OCI-LY3 (cell line): Measurements from ENCODE around the gene TINCR.

Experiments
- H2AFZ ChIP-seq: fragments of 200-600, 300-600 bp; shearing (Covaris generic); 2 replicates; pipeline ENCODE4 v1.6.0; 2014; ENCODE audit warnings: antibody characterized with exemption, low read depth, low read length
- H3K27ac ChIP-seq: fragments of 200-600, 300-600 bp; sonication (generic); 2 replicates; pipeline ENCODE4 v1.5.1; 2014; ENCODE audit warnings: mild to moderate bottlenecking, low read length, moderate library complexity, mixed read lengths
- H3K27me3 ChIP-seq: fragments of 200-600, 300-600 bp; sonication (generic); 2 replicates; pipeline ENCODE4 v1.6.1; 2014; ENCODE audit warnings: low read depth, low read length, mixed read lengths
- H3K36me3 ChIP-seq: fragments of 200-600, 300-600 bp; sonication (generic); replicated peaks from 2 replicates; pipeline ENCODE3; 2014; ENCODE audit warnings: low read depth, low read length, mixed read lengths
- H3K4me1 ChIP-seq: fragments of 300-600, 200-600 bp; sonication (generic); 2 replicates; pipeline ENCODE4 v1.6.1; 2014; ENCODE audit warnings: low read length, mixed read lengths
- H3K4me2 ChIP-seq: fragments of 200-600, 300-600 bp; sonication (generic); 2 replicates; pipeline ENCODE4 v1.6.1; 2014; ENCODE audit warnings: low read length, mixed read lengths
- H3K4me3 ChIP-seq: fragments of 300-600, 200-600 bp; sonication (generic); 2 replicates; pipeline ENCODE4 v1.5.1; 2014; ENCODE audit warnings: antibody characterized with exemption, mild to moderate bottlenecking, low read length, moderate library complexity
- H3K79me2 ChIP-seq: fragments of 300-600, 200-600 bp; shearing (Covaris generic); 2 replicates; pipeline ENCODE4 v1.6.1; 2014; ENCODE audit warnings: mild to moderate bottlenecking, low read length, mixed read lengths
- H3K9ac ChIP-seq: fragments of 300-600, 200-600 bp; shearing (Covaris generic); 2 replicates; pipeline ENCODE4 v1.6.0; 2014; ENCODE audit warnings: mild to moderate bottlenecking, low read length, moderate library complexity
- H3K9me3 ChIP-seq: fragments of 200-600, 300-600 bp; shearing (Covaris generic); 2 replicates; pipeline ENCODE4 v1.6.1; 2014; ENCODE audit warnings: low read length, mixed read lengths; ENCODE audit not compliant: insufficient read depth
- H4K20me1 ChIP-seq: fragments of 200-600, 300-600 bp; sonication (generic); 2 replicates; pipeline ENCODE4 v1.6.1; 2016; ENCODE audit warnings: low read length, mixed read lengths; ENCODE audit not compliant: insufficient read depth
- EZH2phosphoT487 ChIP-seq: fragments of 200-600 bp; shearing (Covaris generic); IDR thresholded peaks from 2 replicates; pipeline ENCODE4 v1.6.1; 2018; ENCODE audit warnings: antibody characterized with exemption, mixed run types, low read depth
- TF ChIP-seq, protein P1 (sequence below): fragments of 200-600, 300-600 bp; sonication (generic); IDR thresholded peaks from 2 replicates; pipeline ENCODE4 v1.5.1; 2014; ENCODE audit warnings: antibody characterized with exemption, low read length, low read depth

Gene TINCR

DNA sequence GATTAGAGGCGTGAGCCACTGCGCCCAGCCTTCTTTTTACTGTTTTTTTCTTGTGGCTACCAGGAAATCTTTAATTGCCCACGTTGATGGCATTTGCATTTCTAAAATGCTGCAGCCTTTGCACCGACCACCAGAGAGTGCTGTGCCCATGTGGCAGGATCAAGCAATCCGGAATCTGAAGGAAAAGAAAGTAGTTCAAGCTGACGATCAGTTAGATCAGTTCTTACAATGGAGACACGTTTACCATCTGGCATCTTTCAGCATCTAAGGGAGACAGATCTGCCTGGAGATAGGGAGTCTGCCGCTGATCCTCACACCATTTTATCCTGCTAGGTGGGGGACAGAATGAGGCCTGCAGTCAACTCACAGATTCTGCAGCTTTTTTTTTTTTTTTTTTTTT is 19.9 kb downstream of the TINCR start:
- Histone ChIP-seq H3K27ac (no peak overlapping the region), H3K4me2 (no peak overlapping the region), H3K36me3 (no peaks in the 10 kb centered on the region), H3K4me3 (no peak overlapping the region), H3K4me1 (peaks cover 12% of the 10 kb centered on the region), H3K27me3 (no peaks in the 10 kb centered on the region), H3K79me2 (no peaks in the 10 kb centered on the region), H2AFZ (no peak overlapping the region), H3K9me3 (no peaks in the 10 kb centered on the region), H3K9ac (no peak overlapping the region), H4K20me1 (no peaks in the 10 kb centered on the region)
- TF ChIP-seq EZH2phosphoT487: no peak
- TF ChIP-seq, protein P1, sequence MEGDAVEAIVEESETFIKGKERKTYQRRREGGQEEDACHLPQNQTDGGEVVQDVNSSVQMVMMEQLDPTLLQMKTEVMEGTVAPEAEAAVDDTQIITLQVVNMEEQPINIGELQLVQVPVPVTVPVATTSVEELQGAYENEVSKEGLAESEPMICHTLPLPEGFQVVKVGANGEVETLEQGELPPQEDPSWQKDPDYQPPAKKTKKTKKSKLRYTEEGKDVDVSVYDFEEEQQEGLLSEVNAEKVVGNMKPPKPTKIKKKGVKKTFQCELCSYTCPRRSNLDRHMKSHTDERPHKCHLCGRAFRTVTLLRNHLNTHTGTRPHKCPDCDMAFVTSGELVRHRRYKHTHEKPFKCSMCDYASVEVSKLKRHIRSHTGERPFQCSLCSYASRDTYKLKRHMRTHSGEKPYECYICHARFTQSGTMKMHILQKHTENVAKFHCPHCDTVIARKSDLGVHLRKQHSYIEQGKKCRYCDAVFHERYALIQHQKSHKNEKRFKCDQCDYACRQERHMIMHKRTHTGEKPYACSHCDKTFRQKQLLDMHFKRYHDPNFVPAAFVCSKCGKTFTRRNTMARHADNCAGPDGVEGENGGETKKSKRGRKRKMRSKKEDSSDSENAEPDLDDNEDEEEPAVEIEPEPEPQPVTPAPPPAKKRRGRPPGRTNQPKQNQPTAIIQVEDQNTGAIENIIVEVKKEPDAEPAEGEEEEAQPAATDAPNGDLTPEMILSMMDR: peak; percentile 42

DNA sequence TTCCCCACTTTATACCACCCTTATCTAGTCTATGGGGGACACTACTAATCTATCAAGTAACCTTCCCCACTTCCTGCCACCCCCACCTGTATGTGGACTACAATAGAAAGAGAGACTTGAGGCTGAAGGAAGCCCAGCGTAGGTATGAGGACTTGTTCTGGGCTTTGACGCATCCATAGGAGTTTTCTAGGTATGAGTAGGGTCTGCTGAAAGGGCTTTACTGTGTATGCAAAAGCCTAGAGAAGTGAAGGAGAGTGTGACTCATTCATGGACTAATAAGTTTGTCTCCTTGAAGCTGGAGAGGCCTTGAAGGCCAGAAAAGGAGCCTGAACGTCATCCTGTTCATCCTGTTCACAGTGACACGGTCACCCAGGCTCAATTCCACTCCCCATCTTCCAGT is 21.8 kb downstream of the TINCR start:
- no peak overlapping the region for H3K27ac ChIP-seq
- no peak for TF ChIP-seq EZH2phosphoT487
- TF ChIP-seq, protein P1: no peak
- no peaks in the 10 kb centered on the region for H3K36me3 ChIP-seq
- H2AFZ ChIP-seq: no peak overlapping the region
- no peaks in the 10 kb centered on the region for H3K27me3 ChIP-seq
- no peaks in the 10 kb centered on the region for H3K79me2 ChIP-seq
- H3K4me1 ChIP-seq: peaks cover 12% of the 10 kb centered on the region
- no peaks in the 10 kb centered on the region for H3K9me3 ChIP-seq
- H4K20me1 ChIP-seq: no peaks in the 10 kb centered on the region
- H3K9ac ChIP-seq: no peak overlapping the region
- H3K4me2 ChIP-seq: peak overlapping the region; percentile 40
- H3K4me3 ChIP-seq: no peak overlapping the region

DNA sequence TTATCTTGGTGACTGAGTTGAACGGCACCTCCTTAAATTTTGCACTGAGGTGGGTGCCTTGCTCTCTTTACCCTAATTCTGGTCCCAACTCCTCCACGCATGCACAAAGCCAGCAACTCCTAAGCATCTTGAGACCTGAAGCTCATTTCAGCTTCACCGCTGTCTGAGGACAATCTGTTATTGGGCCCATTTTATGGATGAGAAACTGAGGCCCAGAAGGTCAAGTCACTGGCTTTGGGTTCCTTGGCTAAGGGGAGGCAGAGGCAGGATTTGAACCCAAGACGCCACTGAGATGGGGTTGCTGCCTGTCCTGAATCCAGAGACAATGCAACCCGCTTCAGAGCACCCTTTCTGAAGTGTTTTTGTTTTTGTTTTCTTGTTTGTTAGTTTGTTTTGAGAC is 22.7 kb downstream of the TINCR start:
- Histone ChIP-seq H3K4me2 (no peak overlapping the region), H3K4me3 (no peak overlapping the region), H3K9me3 (no peaks in the 10 kb centered on the region), H3K9ac (no peak overlapping the region), H3K4me1 (peaks cover 12% of the 10 kb centered on the region), H3K79me2 (no peaks in the 10 kb centered on the region), H3K27me3 (no peaks in the 10 kb centered on the region), H2AFZ (no peak overlapping the region), H3K27ac (no peak overlapping the region), H4K20me1 (no peaks in the 10 kb centered on the region), H3K36me3 (no peaks in the 10 kb centered on the region)
- TF ChIP-seq, protein P1: no peak
- TF ChIP-seq EZH2phosphoT487: no peak

- Histone ChIP-seq H3K27me3 (no peaks in the 10 kb centered on the region), H3K4me1 (peaks cover 12% of the 10 kb centered on the region), H3K4me3 (no peak overlapping the region), H2AFZ (no peak overlapping the region), H4K20me1 (no peaks in the 10 kb centered on the region), H3K36me3 (no peaks in the 10 kb centered on the region), H3K9ac (no peak overlapping the region), H3K9me3 (no peaks in the 10 kb centered on the region), H3K79me2 (no peaks in the 10 kb centered on the region), H3K4me2 (no peak overlapping the region), H3K27ac (no peak overlapping the region)
- TF ChIP-seq EZH2phosphoT487: no peak
- TF ChIP-seq, protein P1: no peak
These were observed 25.1 kb downstream of the TINCR start for GRCh38 chr19:5542665-5543064.
